DOHH2 (cell line): Measurements from ENCODE around the gene SLC26A3.

Source experiments
- H3F3A ChIP-seq: fragments of 200-600 bp; sonication (generic), shearing (Covaris generic); 2 replicates; pipeline ENCODE4 v1.6.0; 2016; ENCODE audit warnings: antibody characterized with exemption, mild to moderate bottlenecking; ENCODE audit not compliant: control insufficient read depth, insufficient read depth
- H3K27ac ChIP-seq: fragments of 200-600 bp; sonication (generic); 2 replicates; pipeline ENCODE4 v1.5.1; 2014; ENCODE audit warnings: low read depth, mild to moderate bottlenecking, low read length, moderate library complexity
- H3K27me3 ChIP-seq: fragments of 200-600 bp; sonication (generic); 2 replicates; pipeline ENCODE4 v1.6.1; 2014; ENCODE audit warnings: mild to moderate bottlenecking, low read length, mixed read lengths; ENCODE audit not compliant: control insufficient read depth
- H3K36me3 ChIP-seq: fragments of 200-600 bp; sonication (generic); 2 replicates; pipeline ENCODE4 v1.6.1; 2014; ENCODE audit warnings: mild to moderate bottlenecking, low read length, moderate library complexity, mixed read lengths; ENCODE audit not compliant: control insufficient read depth
- H3K4me1 ChIP-seq: fragments of 200-600 bp; sonication (generic); 2 replicates; pipeline ENCODE4 v1.6.1; 2014; ENCODE audit warnings: mild to moderate bottlenecking, low read length, mixed read lengths; ENCODE audit not compliant: control insufficient read depth
- H3K4me2 ChIP-seq: fragments of 200-600 bp; sonication (generic); 2 replicates; pipeline ENCODE4 v1.6.0; 2014; ENCODE audit warnings: mild to moderate bottlenecking, low read length, moderate library complexity
- H3K4me3 ChIP-seq: fragments of 200-600 bp; sonication (generic); 2 replicates; pipeline ENCODE4 v1.5.1; 2014; ENCODE audit warnings: mild to moderate bottlenecking, low read length, mixed read lengths
- H3K79me2 ChIP-seq: fragments of 200-600 bp; sonication (generic); 2 replicates; pipeline ENCODE4 v1.6.1; 2014; ENCODE audit warnings: mild to moderate bottlenecking, low read length, mixed read lengths; ENCODE audit not compliant: control insufficient read depth
- H3K9me2 ChIP-seq: fragments of 200-600 bp; sonication (generic); replicated peaks from 2 replicates; pipeline ENCODE4 v1.6.1; 2014; ENCODE audit warnings: mild to moderate bottlenecking, low read length, mixed read lengths; ENCODE audit not compliant: control insufficient read depth
- H3K9me3 ChIP-seq: fragments of 200-600 bp; sonication (generic); 2 replicates; pipeline ENCODE4 v1.6.1; 2014; ENCODE audit warnings: antibody characterized with exemption, low read length, mixed read lengths; ENCODE audit not compliant: control insufficient read depth, insufficient read depth
- H4K20me1 ChIP-seq: fragments of 200-600 bp; sonication (generic); 2 replicates; pipeline ENCODE4 v1.6.0; 2014; ENCODE audit warnings: low read depth, mild to moderate bottlenecking, antibody characterized with exemption, low read length, moderate library complexity; ENCODE audit not compliant: control insufficient read depth, insufficient read depth
- EZH2phosphoT487 ChIP-seq: fragments of 200-600 bp; sonication (generic); IDR thresholded peaks from 2 replicates; pipeline ENCODE4 v1.6.1; 2017; ENCODE audit warnings: borderline replicate concordance, mild to moderate bottlenecking, antibody characterized with exemption, low read length, moderate library complexity, mixed read lengths
- TF ChIP-seq, protein P1 (sequence below): fragments of 200-600 bp; sonication (generic); IDR thresholded peaks from one replicate; pipeline ENCODE4 v1.5.1; 2014; ENCODE audit warnings: antibody characterized with exemption, mild to moderate bottlenecking, low read depth, low read length; ENCODE audit not compliant: poor library complexity, severe bottlenecking

The SLC26A3 gene

GRCh38 chr7:107751113-107751512 is 51.9 kb downstream of the SLC26A3 start:
- no peaks in the 10 kb centered on the region for H3F3A ChIP-seq
- H3K36me3 ChIP-seq = peaks cover 93% of the 10 kb centered on the region
- peaks cover 62% of the 10 kb centered on the region for H3K79me2 ChIP-seq
- TF ChIP-seq, protein P1, sequence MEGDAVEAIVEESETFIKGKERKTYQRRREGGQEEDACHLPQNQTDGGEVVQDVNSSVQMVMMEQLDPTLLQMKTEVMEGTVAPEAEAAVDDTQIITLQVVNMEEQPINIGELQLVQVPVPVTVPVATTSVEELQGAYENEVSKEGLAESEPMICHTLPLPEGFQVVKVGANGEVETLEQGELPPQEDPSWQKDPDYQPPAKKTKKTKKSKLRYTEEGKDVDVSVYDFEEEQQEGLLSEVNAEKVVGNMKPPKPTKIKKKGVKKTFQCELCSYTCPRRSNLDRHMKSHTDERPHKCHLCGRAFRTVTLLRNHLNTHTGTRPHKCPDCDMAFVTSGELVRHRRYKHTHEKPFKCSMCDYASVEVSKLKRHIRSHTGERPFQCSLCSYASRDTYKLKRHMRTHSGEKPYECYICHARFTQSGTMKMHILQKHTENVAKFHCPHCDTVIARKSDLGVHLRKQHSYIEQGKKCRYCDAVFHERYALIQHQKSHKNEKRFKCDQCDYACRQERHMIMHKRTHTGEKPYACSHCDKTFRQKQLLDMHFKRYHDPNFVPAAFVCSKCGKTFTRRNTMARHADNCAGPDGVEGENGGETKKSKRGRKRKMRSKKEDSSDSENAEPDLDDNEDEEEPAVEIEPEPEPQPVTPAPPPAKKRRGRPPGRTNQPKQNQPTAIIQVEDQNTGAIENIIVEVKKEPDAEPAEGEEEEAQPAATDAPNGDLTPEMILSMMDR = no peak
- H3K4me3 ChIP-seq = no peak overlapping the region
- 0 out of 2 replicates have a peak, but pooled peaks cover 17% of the 10 kb centered on the region for H4K20me1 ChIP-seq
- no peak overlapping the region for H3K4me2 ChIP-seq
- H3K9me3 ChIP-seq = no peaks in the 10 kb centered on the region
- H3K4me1 ChIP-seq = peaks cover 16% of the 10 kb centered on the region
- H3K27me3 ChIP-seq = no peaks in the 10 kb centered on the region
- no peaks in the 10 kb centered on the region for H3K9me2 ChIP-seq
- H3K27ac ChIP-seq = no peak overlapping the region

- Histone ChIP-seq H3K4me1 (peaks cover 44% of the 10 kb centered on the region), H3K27me3 (no peaks in the 10 kb centered on the region), H3K36me3 (peaks cover 65% of the 10 kb centered on the region), H3K9me2 (no peaks in the 10 kb centered on the region), H3K79me2 (peaks cover 69% of the 10 kb centered on the region), H3K4me2 (peak overlapping the region; percentile 96), H3K9me3 (no peaks in the 10 kb centered on the region), H3K4me3 (peak overlapping the region; percentile 88), H3K27ac (no peak overlapping the region), H3F3A (peaks cover 11% of the 10 kb centered on the region), H4K20me1 (peaks cover 25% of the 10 kb centered on the region)
- TF ChIP-seq, protein P1 = no peak
- TF ChIP-seq EZH2phosphoT487 = no peak
These were observed 57.0 kb downstream of the SLC26A3 start for GRCh38 chr7:107746006-107746405.

GRCh38 chr7:107744345-107744750 is 58.7 kb downstream of the SLC26A3 start:
- no peaks in the 10 kb centered on the region for H3K27me3 ChIP-seq
- H3K36me3 ChIP-seq = peaks cover 50% of the 10 kb centered on the region
- H3K4me3 ChIP-seq = peak overlapping the region; percentile 88
- no peaks in the 10 kb centered on the region for H3K9me2 ChIP-seq
- H3K27ac ChIP-seq = peak overlapping the region; percentile 95
- no peak for TF ChIP-seq EZH2phosphoT487
- TF ChIP-seq, protein P1 = no peak
- H3F3A ChIP-seq = peaks cover 11% of the 10 kb centered on the region
- H3K4me2 ChIP-seq = peak overlapping the region; percentile 96
- peaks cover 24% of the 10 kb centered on the region for H4K20me1 ChIP-seq
- peaks cover 44% of the 10 kb centered on the region for H3K4me1 ChIP-seq
- H3K9me3 ChIP-seq = no peaks in the 10 kb centered on the region
- peaks cover 55% of the 10 kb centered on the region for H3K79me2 ChIP-seq
